NOMO-1 (cell line): ENCODE data around the gene SH3BP5.

Experiments
- DNase-seq, 2 experiments: peaks; one replicate each; lab custom pipeline; 2025; ENCODE audit not compliant: unreplicated experiment in 2 of 2; lab: John Stamatoyannopoulos, UW

The SH3BP5 gene

DNA sequence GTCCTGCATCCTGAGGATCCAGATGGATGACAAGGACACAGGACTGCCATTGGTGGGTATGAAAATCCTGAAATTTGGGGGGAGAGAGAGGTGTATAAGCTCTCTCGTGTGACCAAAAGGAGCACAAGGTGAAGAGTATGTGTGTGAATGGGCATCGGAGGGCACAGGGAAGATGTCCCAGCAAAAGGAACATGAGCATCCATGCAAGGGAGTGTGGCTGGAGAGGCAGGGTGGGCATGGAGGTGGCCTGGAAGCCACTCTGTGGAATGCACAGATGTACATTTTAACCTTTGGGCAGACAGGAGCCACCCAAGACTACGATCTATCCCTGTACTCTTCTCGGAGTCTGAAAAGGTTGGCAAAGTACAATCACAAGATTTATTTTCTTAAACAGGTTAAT is 71.9 kb downstream of the SH3BP5 start:
- no peak for DNase-seq

DNA sequence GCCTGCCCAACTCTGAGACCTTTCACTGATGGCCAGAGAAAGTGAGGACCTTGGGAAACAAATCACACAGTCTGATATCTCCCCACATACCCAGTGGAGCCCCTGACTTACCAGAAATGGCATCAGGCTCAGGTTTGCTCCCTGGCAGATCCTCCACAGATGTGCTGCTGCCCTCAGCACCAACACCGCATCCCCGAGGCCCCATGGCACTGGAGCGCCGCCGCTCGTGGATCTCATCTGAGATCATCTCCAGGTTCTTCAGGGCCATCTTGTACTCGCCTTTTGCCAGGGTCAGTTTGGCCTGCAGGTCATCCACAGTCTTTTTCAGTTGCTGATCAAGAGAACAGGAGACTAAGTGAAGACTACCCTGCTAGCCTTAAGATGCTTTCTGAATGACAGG is 73.7 kb downstream of the SH3BP5 start:
- no peak for DNase-seq

DNA sequence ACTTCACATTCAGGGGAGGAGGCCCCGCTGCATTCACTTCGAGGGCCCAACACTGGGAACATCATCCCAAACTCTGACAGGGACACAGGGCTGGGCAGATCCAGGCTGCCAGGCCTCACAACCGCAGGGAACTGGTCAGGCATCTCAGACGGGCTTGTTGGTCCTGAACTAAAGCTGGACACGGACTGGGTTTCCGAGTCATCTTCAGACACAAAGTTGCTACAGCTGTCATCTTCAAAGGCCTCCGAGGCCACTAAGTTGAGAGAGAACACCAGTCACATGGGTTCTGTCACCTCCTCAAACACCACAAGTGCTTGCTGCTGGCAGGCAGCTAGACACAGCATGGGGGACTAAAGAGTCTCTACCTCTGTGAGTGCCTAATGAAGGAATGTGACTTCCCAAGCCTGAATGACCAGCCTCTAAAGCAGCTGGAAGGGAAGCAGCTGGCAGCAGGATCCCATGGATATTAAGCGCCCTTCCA is 75.5 kb downstream of the SH3BP5 start:
- no peak for DNase-seq

DNA sequence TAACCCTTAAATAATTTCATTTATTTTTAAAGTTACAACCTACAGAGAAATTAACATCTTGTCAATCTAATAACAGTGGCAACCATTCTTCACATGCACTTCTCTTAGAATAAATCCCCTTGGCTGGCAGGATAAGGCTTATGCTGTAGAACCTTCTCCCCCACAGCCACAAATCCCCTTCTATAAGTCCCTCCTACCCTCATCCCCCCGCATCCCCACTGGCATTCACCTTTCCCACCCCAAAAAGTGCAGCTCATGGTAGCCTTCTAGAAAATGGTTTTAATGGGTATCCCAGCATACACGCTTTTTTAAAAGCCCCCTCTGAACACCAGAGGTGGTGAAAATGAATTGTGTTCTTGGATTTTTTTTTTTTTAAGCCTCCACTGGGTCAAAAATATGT is 77.2 kb downstream of the SH3BP5 start:
- DNase-seq = no peak

DNA sequence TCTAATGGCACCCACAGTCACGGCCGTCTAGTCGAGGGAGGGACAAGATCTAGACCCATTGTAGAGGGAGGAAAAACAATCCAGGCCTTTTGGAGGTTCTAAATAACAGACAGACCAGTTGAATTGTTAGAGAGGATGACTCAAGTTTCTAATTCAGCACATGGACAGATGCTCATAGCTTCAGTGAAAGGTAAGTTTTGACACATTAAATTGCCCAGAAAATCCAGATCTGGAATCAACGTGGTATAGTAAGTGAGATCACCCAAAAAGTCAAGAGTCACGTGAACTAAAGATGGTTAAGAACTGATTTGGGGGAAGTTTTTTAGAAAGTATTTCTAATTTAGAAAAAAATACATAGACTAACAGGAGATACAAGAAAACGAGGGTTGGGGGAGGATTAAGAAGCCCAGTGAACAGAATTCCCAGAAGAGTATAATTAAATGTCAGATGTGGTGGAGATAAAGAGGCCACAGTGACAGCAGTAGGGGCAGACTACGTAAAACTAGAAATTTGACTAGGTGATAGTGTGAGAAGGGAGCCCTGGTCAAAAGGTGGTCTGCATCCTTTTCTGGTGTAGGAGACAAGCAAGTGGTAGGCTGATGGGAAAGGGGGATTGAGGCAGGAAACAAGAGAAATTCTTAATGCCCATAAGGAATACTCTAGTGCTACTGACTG is 79.2 kb downstream of the SH3BP5 start:
- DNase-seq = no peak

DNA sequence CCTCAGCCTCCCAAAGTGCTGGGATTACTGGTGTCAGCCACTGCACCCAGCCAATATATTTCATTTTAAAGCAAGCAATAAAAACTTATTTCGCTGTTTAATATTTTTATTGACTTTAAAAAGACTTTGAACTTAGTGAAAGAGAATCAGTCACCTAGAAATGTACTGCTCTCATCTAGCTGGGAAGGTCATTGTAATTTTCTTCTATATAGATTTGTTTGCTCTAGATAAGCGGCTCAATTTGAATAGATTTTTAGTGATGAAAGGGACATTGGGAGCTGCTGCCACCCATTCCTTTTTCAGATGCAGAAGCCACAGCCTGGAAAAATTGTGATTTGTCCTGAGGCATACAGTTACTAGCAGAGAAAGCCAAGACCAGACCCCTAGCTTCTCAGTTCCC is 86.2 kb downstream of the SH3BP5 start:
- DNase-seq = no peak

DNA sequence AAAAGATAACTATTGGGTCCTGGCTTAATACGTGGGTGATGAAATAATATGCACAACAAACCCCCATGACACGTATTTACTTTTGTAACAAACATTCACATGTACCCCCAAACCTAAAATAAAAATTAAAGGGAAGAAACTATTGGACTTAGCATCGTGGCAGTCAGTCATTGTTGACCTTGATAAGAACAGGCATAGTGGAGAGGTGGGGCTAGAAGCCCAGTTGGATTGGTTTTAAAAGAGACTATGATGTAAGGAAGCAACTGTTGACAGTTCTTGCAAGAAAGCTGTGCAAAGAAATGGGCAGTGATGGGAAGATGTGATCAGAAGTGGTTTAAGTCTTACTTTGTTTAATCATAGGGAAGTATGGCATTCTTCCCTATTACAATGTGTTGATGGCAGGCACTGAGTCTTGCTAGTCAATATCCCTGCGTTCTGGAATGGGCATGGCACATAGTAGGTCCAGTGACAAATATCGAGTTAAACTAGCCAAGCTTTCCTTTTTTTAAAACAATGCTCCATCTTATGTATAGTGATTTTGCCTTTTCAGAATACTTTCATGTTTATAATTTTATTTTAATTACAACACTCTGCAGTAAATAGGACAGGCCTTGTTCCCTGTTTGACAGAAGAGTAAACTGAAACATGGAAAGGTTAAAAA is 88.4 kb downstream of the SH3BP5 start:
- DNase-seq = no peak

DNA sequence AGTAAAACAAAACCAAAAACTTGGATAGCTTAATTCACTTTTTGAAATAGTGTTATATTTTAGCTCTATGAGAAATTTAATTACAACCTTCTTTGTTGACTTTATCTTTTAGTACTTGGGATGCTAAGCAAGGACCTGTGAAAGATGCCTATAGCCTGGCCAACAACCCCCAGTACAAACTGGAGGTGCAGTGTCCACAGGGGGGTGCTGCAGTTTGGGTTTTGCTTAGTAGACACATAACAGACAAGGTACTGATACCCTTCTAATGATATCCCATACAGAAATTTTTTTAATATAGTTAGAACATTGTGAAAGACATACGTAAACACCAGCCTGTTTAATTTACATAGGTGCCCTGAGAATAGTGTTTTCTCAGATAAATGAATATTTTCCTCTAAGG is 91.0 kb downstream of the SH3BP5 start:
- DNase-seq = peak in 1 of 2 experiments; percentile 4

DNA sequence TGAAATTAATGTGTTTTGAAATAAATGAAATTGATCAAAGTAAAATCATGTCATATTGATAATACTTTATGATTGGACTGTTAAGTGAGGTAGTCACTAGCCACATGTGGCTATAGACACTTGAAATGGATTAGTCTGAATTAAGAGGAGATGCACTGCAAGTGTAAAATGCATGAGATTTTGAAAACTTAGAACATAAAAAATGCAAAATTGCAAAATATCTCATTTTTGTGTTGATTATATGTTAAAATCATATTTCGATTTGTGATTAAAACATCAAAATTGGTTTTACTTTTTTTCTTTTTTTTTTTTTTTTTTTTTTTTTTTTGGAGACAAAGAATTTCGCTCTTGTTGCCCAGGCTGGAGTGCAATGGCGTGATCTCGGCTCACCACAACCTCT is 103.1 kb downstream of the SH3BP5 start:
- DNase-seq = no peak

DNA sequence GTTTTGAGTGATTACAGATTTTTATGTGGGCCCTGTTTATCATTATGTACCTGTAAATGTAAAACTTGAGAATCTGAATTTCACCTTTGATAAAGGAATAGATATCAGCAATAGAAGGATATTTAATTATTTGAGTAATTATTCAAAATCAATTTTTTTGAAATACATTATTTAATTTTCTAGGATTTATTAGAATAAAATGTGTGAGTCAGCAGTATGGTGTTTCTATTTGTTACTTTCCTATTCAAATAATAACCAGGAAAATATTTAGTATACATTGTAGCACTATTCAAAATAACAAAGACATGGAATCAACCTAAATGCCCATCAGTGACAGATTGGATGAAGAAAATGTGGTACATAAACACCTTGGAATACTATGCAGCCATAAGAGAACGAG is 104.2 kb downstream of the SH3BP5 start:
- DNase-seq = no peak

DNA sequence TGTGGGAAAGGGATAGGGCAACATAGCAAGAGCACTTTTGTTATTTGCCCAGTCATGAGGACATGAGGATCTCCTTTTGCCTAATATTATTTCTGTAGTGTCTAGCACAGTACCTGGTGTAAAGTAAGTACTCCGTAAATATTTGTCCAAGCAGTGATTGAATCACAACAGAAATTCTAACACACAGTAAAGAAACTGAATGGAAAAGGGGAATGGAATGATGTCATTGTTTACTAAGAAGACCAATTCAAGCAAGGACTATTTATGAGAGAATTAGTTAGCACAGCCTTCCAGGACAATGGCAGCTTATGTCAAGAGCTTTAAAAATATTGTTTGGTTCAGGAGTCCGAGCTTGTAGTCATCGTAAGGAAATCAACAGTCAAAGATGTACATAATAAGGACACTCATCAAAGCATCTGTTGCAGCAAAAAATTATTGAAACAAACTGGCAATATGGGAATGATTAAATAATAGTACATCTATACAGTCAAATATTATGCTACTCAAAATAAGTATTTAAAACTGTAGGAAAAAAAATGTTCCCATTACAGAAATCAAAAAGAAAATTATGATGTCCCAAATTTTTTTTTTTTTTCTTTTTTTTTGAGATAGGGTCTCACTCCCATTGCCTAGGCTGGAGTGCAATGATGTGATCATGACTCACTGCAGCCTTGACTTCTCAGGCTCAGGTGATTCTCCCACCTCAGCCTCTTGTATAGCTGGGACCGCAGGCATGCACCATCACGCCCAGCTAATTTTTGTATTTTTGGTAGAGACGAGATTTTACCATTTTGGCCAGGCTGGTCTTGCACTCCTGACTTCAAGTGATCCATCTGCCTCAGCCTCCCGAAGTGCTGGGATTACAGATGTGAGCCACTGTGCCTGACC is 108.5 kb downstream of the SH3BP5 start:
- DNase-seq = no peak

DNA sequence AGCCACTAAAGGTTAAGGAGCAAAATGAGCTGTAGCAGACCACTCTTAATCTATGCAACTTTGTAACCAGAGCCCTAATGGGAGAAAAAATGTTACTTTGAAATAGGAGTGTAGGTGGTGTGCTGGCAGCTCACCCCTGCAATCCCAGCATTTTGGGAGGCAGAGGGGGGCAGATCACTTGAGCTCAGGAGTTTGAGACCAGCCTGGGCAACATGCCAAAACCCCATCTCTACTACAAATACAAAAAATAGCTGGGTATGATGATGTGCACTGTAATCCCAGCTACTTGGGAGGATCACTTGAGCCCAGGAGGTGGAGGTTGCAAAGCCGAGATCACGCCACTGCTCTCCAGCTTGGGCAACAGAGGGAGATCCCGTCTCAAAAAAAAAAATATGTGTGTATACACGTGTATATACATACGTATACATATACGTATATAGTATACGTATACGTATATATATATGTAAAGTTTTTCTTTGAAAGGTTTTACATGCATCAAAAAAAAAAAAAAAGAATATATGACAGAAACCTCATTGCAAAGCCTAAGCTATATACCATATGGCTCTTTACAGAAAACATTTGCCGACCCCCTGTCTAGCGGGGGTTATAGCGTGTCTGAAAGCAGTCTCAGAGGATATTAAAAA is 110.7 kb downstream of the SH3BP5 start:
- DNase-seq = no peak

DNA sequence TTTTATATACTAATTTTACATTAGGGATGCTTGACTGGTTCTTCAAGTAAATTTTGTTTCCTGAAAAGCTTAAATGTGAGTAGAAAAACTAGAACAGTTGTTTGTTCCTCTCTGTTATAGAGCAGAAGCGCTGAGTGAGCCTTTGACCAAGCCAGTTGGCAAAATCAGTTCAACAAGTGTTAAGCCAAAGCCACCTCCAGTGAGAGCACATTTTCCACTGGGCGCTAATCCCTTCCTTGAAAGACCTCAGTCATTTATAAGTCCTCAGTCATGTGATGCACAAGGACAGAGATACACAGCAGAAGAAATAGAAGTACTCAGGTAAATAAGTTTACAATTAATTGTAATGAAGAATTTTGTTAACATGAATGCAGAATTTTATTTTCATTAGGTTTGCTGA is 111.7 kb downstream of the SH3BP5 start:
- no peak for DNase-seq

DNA sequence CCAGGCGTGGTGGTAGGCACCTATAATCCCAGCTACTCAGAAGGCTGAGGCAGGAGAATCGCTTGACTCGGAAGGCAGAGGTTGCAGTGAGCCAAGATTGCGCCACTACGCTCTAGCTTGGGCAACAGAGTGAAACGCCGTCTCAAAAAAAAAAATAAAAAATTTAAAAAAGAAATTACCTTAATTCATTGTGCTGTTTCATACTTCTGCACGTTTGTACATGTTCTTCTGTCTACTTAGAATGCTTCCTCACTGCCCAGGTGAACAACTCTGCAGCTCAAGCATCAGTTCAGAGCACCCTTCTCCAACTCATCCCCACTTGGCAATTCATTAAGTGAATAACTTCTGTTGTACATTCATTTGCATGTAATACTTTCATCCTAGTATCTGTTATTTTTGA is 112.3 kb downstream of the SH3BP5 start:
- DNase-seq = no peak

DNA sequence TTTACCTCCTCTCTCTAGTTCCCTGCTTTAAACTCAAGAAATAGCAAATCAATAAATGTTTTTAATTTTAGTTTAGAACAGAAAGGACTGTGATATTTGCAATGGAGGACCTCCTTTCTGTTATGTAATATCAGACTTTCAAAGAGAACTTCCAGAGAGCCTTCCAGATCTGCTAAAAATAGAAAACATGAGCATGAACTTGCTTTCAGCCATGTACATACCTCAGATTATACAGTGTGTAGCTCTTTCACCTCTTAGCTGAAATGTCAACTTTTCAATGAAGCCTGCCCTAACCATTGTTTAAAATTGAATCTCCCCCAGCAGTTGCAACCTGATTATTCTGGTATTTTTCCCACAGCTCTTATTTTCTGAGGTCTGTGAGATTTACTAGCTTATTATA is 113.7 kb downstream of the SH3BP5 start:
- DNase-seq = no peak

DNA sequence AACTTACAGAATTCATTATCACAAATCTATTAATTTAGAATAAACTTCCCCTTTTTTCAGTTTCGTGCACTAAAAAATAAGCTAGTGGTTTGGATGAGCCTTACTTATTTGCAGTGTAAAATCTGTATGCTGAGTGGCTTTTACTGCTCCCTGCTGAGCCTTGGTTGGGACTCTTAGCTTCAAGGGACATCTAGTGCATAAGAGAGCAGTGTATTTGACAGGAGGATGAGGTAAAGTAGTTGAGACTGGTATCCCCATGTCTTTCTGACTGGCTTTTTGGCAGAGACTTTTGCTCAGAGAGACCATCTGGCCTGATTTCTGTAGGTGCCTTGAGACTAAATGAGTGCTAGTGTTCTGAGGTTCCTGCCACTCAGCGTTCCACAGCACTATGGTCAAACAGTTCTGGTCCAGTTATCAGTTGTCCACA is 114.5 kb downstream of the SH3BP5 start:
- DNase-seq = no peak

DNA sequence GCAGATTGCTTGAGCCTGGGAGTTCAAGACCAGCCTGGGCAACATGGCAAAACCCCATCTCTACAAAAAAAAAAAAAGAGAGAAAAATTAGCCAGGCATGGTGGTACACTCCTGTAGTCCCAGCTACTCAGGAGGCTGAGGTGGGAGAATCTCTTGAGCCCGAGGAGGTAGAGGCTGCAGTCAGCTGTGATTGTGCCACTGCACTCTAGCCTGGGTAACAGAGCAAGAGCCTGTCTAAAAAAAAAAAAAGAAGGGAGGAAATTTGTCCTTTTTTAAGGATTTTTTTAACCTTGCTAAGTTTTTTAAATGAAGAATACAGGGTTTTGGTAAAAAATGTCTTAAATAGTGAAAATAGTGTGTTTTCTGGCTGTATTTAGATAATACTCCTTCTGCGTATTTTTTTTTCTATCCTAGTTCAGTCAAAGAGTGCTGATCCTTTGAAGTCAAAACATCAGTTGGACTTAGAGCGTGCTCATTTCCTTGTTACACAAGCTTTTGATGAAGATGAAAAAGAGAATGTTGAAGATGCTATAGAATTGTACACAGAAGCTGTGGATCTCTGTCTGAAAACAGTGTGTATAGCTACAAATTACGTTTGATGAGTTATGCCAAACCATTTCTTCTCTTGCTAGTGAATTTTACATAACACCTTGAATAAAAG is 115.2 kb downstream of the SH3BP5 start:
- no peak for DNase-seq

DNA sequence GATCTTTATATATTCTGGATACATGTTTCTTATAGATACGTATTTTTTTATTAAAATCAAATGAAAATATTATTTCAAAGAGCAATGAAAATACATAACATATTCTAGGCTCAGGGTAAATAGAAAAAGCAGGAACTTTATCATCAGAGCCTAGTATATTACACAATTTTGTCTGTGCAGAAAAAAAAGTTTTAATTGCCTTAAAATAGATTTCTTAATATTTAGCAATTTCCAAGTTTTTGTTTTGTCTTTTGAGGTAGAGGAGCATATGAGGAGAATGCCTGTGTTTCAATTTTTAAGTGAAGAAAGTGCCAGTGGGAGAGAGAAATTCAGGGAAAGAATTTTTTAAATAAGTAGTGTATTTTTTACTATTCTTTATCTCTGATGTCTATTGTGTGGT is 115.9 kb downstream of the SH3BP5 start:
- peak; percentile 27 to 55 for DNase-seq

DNA sequence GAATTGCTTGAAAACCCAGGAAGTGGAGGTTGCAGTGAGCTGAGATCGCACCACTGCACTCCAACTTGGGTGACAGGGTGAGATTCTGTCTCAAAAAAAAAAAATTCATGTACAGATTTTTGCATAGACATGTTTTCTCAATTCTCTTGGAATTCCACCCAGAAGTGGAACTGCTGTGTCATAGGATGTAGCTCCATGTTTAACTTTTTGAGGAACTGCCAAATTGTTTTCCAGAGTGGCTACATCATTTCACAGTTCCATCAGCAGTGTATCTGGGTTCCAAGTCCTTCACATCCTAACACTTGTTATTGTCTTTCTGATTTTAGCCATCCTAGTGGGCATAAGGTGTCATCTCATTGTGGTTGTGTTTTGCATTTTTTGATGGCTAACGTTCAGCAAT is 116.4 kb downstream of the SH3BP5 start:
- no peak for DNase-seq

DNA sequence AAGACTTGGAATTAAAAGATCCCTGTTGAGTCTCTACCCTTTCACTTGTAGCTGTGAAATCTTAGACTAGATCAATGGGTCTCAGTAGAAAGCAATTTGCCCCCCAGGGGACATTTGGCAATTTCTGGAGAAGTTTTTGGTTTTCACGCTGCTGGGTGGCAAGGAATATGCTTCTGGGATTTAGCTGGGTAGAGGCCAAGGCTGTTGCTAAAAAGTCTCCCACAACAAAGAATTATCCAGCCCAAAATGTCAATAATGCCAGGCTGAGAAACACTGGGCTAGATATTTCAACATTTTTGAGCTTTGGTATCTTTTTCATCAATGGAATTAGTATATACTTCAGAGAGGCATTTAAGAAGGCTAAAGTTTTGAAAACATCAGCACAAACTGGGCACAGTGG is 117.6 kb downstream of the SH3BP5 start:
- no peak for DNase-seq

DNA sequence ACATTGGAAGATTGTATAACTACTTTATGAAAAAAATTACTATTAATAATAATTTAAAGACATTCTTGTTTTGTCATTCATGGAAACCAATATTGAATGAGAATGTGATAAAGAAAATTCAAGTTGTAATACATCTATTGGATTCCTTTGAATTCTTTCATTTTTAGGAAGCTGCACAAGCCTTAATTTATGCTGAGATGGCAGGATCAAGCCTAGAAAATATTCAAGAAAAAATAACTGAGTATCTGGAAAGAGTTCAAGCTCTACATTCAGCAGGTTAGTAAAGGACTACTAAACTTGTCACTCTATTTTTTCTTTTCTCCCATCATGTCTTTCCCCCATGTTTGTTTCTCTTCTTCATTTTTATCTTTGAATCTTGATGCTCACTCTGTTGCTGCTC is 120.4 kb downstream of the SH3BP5 start:
- no peak for DNase-seq
